ENCODE data around the gene YY1.
"Not testable (repeated sequence)": the region's sequence is repeated elsewhere in the genome, so short reads cannot be mapped to it uniquely, and the experiment has no call there.

Gene YY1

GRCh38 chr14:100309028-100309737 lies 70.2 kb downstream of the YY1 start:
- in situ Hi-C loops (cut with MboI; ENCODE audit: low sequenced_read_pairs), result no loop called here

- in situ Hi-C loops (cut with MboI; ENCODE audit: low sequenced_read_pairs), result not testable (repeated sequence)
Measured at GRCh38 chr14:100312110-100312876, 73.3 kb downstream of the YY1 start.

- in situ Hi-C loops (cut with MboI; ENCODE audit: low sequenced_read_pairs), result no loop called here
Measured at GRCh38 chr14:100312877-100313400, 74.0 kb downstream of the YY1 start.

- in situ Hi-C loops (cut with MboI; ENCODE audit: low sequenced_read_pairs), result no loop called here
Measured at GRCh38 chr14:100313464-100314230, 74.7 kb downstream of the YY1 start.

DNA sequence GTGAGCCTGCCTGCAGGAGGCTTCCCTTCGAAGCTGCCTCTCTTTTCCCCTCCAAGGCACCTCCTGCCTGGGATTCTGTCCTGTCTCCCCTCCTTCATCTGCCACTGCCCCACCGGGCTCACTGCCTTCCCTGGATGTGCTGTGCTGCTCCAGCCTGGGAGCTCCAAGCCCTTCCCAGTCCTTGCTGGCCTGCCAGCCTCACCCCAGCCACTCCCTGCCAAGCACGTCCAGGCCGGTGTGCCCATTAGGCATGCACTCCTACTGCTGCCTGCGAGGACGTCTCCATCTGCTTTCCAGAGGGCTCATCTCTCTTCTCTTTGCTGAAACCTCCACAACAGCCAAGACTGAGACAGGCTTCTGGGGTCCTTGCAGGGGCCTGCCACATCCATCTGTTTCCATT lies 75.8 kb downstream of the YY1 start:
- in situ Hi-C loops (cut with MboI; ENCODE audit: low sequenced_read_pairs), result no loop called here

- in situ Hi-C loops (cut with MboI; ENCODE audit: low sequenced_read_pairs), result no loop called here
Measured at GRCh38 chr14:100317389-100317788, 78.4 kb downstream of the YY1 start.

DNA sequence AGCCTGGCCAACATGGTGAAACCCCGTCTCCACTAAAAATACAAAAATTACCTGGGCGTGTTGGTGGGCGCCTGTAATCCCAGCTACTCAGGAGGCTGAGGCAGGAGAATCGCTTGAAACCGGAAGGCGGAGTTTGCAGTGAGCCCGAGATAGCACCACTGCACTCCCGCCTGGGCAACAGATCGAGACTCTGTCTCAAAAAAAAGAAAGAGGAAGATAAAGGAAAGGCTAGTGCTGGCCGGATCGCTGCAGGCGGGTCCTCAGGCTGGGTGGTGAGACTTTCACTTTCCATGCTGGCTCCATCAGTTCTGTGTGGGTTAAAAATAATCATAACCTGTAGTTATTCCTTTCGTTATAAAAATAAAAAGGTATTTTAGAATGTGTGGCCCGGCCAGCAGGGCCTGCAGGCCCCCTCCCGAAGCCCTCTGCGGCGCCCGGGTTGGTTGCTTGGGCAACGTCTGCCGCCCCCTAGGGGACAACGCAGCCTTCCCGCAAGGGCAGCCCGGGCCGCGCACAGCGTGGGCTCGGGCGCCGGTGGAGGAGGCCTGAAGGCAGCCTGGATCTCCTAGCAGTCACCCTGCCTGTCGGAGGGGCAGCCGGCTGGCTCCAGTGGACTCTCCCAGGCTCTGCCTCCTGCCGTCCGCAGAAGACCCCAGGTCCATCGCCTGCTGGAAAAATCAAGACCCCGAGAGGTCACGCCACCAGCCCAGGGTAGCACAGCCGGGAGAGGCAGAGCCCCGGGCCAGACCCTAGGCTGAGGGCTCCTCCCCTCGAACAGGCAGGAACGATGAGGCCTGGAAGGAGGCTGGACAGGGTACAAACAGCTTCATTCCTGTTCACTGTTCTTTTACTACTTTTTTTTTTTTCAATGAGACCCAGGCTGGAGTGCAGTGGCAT lies 79.2 kb downstream of the YY1 start:
- in situ Hi-C loops (cut with MboI; ENCODE audit: low sequenced_read_pairs), result no loop called here

GRCh38 chr14:100320157-100320856 lies 81.4 kb downstream of the YY1 start:
- in situ Hi-C loops (cut with MboI; ENCODE audit: low sequenced_read_pairs), result no loop called here

- in situ Hi-C loops (cut with MboI; ENCODE audit: low sequenced_read_pairs), result no loop called here
Measured at GRCh38 chr14:100321473-100322137, 82.7 kb downstream of the YY1 start.

DNA sequence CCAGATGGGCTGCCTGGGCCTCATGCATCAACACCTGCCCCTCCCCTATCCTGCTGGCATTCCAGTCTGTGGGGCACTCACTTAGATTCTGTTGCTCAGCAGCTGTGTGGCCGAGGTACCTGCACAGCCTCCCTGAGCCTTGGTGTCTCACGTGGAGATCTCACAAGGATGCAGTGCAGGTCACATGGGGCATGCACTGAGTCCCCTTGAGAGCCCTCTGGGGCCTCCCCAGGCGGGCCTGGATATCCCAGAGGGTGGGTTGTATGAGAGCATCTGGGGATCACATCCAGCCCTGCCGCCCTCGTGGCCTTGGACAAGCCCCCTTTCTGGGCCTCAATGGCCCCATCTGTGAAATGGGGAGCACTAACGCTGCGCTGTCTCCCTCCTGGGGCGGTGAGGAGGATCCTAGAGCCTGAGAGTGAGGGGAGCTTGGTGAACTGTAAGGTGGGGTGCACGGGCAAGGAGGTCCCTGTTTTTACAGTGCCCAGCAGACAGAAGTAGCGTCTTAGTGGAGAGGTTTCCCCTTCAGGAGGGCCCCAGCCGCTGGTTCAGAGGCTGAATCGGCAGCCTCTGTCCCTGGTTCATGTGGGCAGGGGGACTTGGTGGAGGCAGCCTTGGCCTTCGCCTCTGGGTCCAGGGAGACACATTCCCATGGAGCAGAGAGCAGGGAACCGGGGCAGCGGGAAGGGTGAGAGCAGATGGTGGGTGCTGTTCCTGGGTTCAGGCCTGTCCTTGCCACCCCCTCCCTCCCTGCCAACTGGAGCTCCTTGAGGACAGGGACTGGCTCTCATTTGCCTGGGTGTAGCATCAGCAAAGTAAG lies 83.4 kb downstream of the YY1 start:
- in situ Hi-C loops (cut with MboI; ENCODE audit: low sequenced_read_pairs), result no loop called here

- in situ Hi-C loops (cut with MboI; ENCODE audit: low sequenced_read_pairs), result no loop called here
Measured at GRCh38 chr14:100323121-100323941, 84.4 kb downstream of the YY1 start, which contains the start of gene SLC25A47. SLC25A47 (plus strand) TSS chr14:100323339; CDS start chr14:100323415, 76 bp downstream.

DNA sequence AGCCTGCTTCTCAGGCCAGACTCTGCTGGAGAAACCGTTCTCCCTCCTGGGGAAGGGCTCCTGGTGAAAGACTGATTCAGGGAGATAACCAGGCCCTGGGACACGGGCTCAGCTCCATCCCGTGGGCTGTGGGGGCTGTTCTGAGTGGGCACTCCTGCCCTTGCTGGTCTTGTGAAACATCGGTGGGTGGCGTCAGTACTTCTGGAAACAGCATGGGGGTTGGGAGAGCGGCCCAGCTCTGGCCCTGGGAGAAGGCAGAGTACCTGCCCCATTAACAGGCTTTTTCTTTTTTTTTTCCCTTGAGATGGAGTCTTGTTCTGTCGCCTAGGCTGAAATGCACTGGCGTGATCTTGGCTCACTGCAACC lies 85.0 kb downstream of the YY1 start:
- in situ Hi-C loops (cut with MboI; ENCODE audit: low sequenced_read_pairs), result no loop called here

GRCh38 chr14:100325231-100325632 lies 86.3 kb downstream of the YY1 start:
- in situ Hi-C loops (cut with MboI; ENCODE audit: low sequenced_read_pairs), result no loop called here

- in situ Hi-C loops (cut with MboI; ENCODE audit: low sequenced_read_pairs), result no loop called here
Measured at GRCh38 chr14:100325958-100326357, 87.0 kb downstream of the YY1 start.

DNA sequence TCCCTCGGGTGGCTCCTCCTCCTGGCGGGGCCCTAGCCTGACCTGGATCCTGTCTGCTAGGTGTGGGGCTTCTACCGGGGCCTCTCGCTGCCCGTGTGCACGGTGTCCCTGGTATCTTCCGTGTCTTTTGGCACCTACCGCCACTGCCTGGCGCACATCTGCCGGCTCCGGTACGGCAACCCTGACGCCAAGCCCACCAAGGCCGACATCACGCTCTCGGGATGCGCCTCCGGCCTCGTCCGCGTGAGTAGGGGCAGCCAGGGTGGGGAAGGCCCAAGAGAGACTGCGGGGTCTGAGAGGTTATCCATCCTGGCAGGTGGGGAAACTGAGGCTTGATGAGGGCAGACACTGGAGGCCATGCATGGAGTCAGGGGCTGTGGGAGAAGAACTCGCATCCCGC lies 88.2 kb downstream of the YY1 start:
- in situ Hi-C loops (cut with MboI; ENCODE audit: low sequenced_read_pairs), result no loop called here

DNA sequence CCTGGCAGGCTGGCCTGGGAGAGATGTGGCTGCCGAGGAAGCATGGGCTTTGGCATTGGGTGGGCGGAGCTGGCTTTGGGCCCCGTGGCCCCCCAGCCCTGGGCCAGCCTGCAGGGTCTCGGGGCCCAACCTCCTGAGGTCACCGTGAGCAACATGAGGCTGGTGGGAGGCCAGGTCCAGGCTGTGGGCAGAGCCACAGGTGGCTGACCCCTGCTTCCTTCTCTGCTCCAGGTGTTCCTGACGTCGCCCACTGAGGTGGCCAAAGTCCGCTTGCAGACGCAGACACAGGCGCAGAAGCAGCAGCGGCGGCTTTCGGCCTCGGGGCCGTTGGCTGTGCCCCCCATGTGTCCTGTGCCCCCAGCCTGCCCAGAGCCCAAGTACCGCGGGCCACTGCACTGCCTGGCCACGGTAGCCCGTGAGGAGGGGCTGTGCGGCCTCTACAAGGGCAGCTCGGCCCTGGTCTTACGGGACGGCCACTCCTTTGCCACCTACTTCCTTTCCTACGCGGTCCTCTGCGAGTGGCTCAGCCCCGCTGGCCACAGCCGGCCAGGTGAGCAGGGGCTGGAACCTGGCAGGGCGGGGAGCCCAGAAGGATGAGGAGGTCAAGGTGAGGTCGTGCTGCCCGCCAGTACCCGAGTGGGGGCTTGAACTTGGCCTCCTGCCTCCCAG lies 89.7 kb downstream of the YY1 start:
- in situ Hi-C loops (cut with MboI; ENCODE audit: low sequenced_read_pairs), result no loop called here

Data from HL-60/S4 treated with phorbol 12-myristate 13-acetate at 8.2 ng/mL for 4 days and 3 days (cell line).